UCSD-AML1 (cell line): Measurements from ENCODE around the gene MLANA.
"Not testable (repeated sequence)": the region's sequence is repeated elsewhere in the genome, so short reads cannot be mapped to it uniquely, and the experiment has no call there.

ENCODE experiments used
- DNase-seq: peaks from one replicate; lab custom pipeline; 2025; ENCODE audit not compliant: unreplicated experiment; lab: John Stamatoyannopoulos, UW

The MLANA gene

GRCh38 chr9:5869315-5870019 lies 21.2 kb upstream of the MLANA start:
- DNase-seq, result no peak

GRCh38 chr9:5870020-5870339 lies 20.7 kb upstream of the MLANA start:
- DNase-seq, result no peak

- no peak for DNase-seq
Measured at GRCh38 chr9:5870691-5871090, 20.0 kb upstream of the MLANA start.

GRCh38 chr9:5871785-5872184 lies 18.9 kb upstream of the MLANA start:
- DNase-seq, result no peak

- no peak for DNase-seq
Measured at GRCh38 chr9:5872511-5872910, 18.2 kb upstream of the MLANA start.

- no peak for DNase-seq
Measured at GRCh38 chr9:5873439-5873838, 17.2 kb upstream of the MLANA start.

GRCh38 chr9:5874048-5874447 lies 16.6 kb upstream of the MLANA start:
- no peak for DNase-seq

- no peak for DNase-seq
Measured at GRCh38 chr9:5876026-5876425, 14.7 kb upstream of the MLANA start.

- DNase-seq, result no peak
Measured at GRCh38 chr9:5876711-5877110, 14.0 kb upstream of the MLANA start.

GRCh38 chr9:5879419-5880181 lies 11.1 kb upstream of the MLANA start:
- DNase-seq, result no peak

- not testable (repeated sequence) for DNase-seq
Measured at GRCh38 chr9:5882244-5883012, 8.3 kb upstream of the MLANA start.

GRCh38 chr9:5884191-5884590 lies 6.5 kb upstream of the MLANA start:
- no peak for DNase-seq

- peak; percentile 77 for DNase-seq
Measured at GRCh38 chr9:5886114-5886939, 4.4 kb upstream of the MLANA start.

GRCh38 chr9:5892456-5893133 lies 1.9 kb downstream of the MLANA start:
- DNase-seq, result no peak

- DNase-seq, result no peak
Measured at GRCh38 chr9:5893134-5893505, 2.4 kb downstream of the MLANA start.

- no peak for DNase-seq
Measured at GRCh38 chr9:5893591-5894236, 3.0 kb downstream of the MLANA start.

- DNase-seq, result no peak
Measured at GRCh38 chr9:5894237-5894959, 3.7 kb downstream of the MLANA start.

GRCh38 chr9:5895782-5896181 lies 5.1 kb downstream of the MLANA start:
- DNase-seq, result no peak

GRCh38 chr9:5896863-5897262 lies 6.2 kb downstream of the MLANA start:
- no peak for DNase-seq
